Measurements from ENCODE around the gene CARD10.

CARD10 gene

GRCh38 chr22:37525746-37526350 is 6.6 kb upstream of the CARD10 start:
- no peak for DNase-seq (ENCODE audit: low read depth in 2 of 2)

GRCh38 chr22:37525073-37525745 is 6.0 kb upstream of the CARD10 start:
- no peak for DNase-seq (ENCODE audit: low read depth in 2 of 2)

- DNase-seq (ENCODE audit: low read depth in 2 of 2) = no peak
Measured at GRCh38 chr22:37522482-37522881, 3.3 kb upstream of the CARD10 start.

GRCh38 chr22:37521236-37521739 is 2.1 kb upstream of the CARD10 start:
- DNase-seq (ENCODE audit: low read depth in 2 of 2) = no peak

- no peak for DNase-seq (ENCODE audit: low read depth in 2 of 2)
Measured at GRCh38 chr22:37520776-37521191, 1.6 kb upstream of the CARD10 start.

GRCh38 chr22:37518509-37519267 is 527 bp downstream of the CARD10 start:
- DNase-seq (ENCODE audit: low read depth in 2 of 2) = no peak

GRCh38 chr22:37517826-37518450 is 1.3 kb downstream of the CARD10 start:
- no peak for DNase-seq (ENCODE audit: low read depth in 2 of 2)

- DNase-seq (ENCODE audit: low read depth in 2 of 2) = no peak
Measured at GRCh38 chr22:37516456-37516855, 2.8 kb downstream of the CARD10 start.

- no peak for DNase-seq (ENCODE audit: low read depth in 2 of 2)
Measured at GRCh38 chr22:37515901-37516300, 3.3 kb downstream of the CARD10 start.

- no peak for DNase-seq (ENCODE audit: low read depth in 2 of 2)
Measured at GRCh38 chr22:37514526-37515051, 4.6 kb downstream of the CARD10 start.

GRCh38 chr22:37511395-37512104 is 7.7 kb downstream of the CARD10 start:
- DNase-seq (ENCODE audit: low read depth in 2 of 2) = no peak

GRCh38 chr22:37510091-37510490 is 9.1 kb downstream of the CARD10 start:
- no peak for DNase-seq (ENCODE audit: low read depth in 2 of 2)

GRCh38 chr22:37509059-37509860 is 10.0 kb downstream of the CARD10 start:
- DNase-seq (ENCODE audit: low read depth in 2 of 2) = no peak

- no peak for DNase-seq (ENCODE audit: low read depth in 2 of 2)
Measured at GRCh38 chr22:37508431-37508992, 10.7 kb downstream of the CARD10 start.

GRCh38 chr22:37507731-37508130 is 11.5 kb downstream of the CARD10 start:
- DNase-seq (ENCODE audit: low read depth in 2 of 2) = no peak

GRCh38 chr22:37505989-37506388 is 13.2 kb downstream of the CARD10 start:
- no peak for DNase-seq (ENCODE audit: low read depth in 2 of 2)

GRCh38 chr22:37505565-37505964 is 13.7 kb downstream of the CARD10 start:
- no peak for DNase-seq (ENCODE audit: low read depth in 2 of 2)

GRCh38 chr22:37504964-37505363 is 14.3 kb downstream of the CARD10 start:
- no peak for DNase-seq (ENCODE audit: low read depth in 2 of 2)

GRCh38 chr22:37503850-37504249 is 15.4 kb downstream of the CARD10 start:
- DNase-seq (ENCODE audit: low read depth in 2 of 2) = no peak

GRCh38 chr22:37503183-37503683 is 16.0 kb downstream of the CARD10 start:
- no peak for DNase-seq (ENCODE audit: low read depth in 2 of 2)
